Measurements from ENCODE around the gene CPEB3. TPM values are rescaled to one million over a fixed set of nuclear protein-coding genes. Genes with fewer than 3 reads are reported as not detected.

CPEB3 gene
- total and polyA plus RNA-seq, 9 of the 15 experiments (the other 6 are each of a cell fraction or from before 2014, with no cell fraction given): 0.15 to 1.2 (median 0.51) TPM

DNA sequence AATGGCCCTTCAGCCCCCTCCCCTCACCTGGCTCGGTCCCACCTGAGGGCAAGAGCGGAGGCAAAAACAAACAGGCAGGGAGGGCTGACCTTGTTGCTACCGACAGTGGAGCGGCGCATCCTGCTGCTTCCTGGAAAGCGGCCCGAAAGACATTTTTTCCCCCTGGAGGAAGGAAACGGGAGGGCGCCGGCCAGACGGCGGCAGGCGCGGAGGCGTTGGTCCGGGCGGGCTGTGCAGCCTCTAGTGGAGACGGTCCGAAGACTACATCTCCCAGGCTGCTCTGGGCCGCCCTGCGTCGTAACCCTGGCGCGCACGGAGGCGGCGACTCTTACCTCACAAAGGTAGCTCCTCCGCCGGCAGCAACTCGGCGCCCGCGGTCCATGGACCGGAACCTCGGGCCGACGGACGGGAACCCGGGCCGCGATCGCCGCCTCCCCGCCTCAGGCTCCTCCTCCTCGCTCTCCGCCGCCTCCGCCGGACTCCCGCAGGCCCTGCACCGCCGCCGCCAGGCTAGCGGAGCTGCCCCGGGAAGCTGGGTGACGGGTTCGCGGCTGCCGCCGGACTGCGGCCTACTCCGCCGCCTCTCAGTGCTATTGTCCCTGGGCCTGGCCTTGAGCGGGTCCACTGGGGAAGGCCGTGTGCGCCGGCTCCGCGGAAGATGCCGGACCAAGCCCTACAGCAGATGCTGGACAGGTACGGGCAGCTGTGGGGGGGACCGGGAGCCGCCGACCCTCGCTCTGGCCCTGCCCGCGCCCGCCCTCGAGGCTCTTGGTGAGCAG is at the start of gene CPEB3, which contains the start of gene MARCHF5 (continued):
- TF ChIP-seq, protein P1, sequence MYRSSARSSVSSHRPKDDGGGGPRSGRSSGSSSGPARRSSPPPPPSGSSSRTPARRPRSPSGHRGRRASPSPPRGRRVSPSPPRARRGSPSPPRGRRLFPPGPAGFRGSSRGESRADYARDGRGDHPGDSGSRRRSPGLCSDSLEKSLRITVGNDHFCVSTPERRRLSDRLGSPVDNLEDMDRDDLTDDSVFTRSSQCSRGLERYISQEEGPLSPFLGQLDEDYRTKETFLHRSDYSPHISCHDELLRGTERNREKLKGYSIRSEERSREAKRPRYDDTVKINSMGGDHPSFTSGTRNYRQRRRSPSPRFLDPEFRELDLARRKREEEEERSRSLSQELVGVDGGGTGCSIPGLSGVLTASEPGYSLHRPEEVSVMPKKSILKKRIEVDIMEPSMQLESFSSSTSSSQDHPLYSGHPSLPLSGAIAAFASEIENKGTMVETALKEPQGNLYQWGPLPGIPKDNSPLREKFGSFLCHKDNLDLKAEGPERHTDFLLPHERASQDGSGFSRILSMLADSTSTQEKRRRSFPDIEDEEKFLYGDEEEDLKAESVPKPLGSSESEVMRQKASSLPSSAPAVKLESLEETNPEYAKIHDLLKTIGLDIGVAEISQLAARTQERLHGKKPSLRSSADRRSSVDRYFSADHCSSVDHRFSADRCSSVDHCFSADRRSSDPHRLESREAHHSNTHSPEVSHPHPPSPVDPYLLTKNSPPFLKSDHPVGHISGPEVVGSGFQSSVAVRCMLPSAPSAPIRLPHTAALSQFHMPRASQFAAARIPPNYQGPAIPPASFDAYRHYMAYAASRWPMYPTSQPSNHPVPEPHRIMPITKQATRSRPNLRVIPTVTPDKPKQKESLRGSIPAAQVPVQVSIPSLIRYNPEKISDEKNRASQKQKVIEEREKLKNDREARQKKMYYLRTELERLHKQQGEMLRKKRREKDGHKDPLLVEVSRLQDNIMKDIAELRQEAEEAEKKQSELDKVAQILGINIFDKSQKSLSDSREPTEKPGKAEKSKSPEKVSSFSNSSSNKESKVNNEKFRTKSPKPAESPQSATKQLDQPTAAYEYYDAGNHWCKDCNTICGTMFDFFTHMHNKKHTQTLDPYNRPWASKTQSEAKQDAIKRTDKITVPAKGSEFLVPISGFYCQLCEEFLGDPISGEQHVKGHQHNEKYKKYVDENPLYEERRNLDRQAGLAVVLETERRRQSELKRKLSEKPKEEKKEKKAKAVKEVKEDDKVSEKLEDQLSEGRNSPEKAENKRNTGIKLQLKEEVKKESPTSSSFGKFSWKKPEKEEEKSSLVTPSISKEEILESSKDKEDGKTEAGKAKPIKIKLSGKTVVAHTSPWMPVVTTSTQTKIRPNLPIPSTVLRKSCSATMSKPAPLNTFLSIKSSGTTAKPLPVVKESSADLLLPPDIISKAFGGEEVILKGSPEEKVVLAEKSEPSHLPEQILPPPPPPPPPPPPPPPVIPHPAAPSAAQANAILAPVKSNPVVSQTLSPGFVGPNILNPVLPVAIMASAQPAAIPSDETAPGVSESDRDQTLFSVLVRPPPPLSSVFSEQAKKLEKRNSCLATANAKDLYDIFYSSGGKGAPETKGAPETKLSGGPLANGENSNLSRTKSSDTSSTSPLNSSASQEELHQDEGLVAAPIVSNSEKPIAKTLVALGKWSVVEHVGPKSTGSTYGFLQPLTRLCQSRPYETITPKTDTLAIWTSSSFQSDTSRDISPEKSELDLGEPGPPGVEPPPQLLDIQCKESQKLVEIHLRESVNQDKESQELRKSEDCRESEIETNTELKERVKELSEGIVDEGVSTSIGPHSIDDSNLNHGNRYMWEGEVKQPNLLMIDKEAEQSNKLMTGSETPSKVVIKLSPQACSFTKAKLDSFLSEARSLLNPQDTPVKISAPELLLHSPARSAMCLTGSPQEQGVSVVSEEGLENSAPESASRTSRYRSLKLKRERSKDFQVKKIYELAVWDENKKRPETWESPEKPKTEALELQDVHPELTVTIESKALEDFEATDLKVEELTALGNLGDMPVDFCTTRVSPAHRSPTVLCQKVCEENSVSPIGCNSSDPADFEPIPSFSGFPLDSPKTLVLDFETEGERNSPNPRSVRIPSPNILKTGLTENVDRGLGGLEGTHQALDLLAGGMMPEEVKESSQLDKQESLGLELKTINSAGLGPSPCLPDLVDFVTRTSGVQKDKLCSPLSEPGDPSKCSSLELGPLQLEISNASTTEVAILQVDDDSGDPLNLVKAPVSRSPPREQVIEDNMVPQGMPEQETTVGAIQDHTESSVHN (IDR thresholded peaks at IDR 0.05; ENCODE audit: borderline replicate concordance in 1 of 2, low read depth in 1 of 2): no peak
- TF ChIP-seq GABPB2 (CRISPR knock-in tag; conservative IDR thresholded peaks at IDR 0.05) (no peak), TCF3 (CRISPR knock-in tag; IDR thresholded peaks at IDR 0.05) (0 out of 2 replicates have a peak, but pooled peaks have one; percentile 11), ETV1 (tag; conservative IDR thresholded peaks at IDR 0.05; ENCODE audit: low read depth) (peak; percentile 50; the same call in 1 of the 2 replicates), EZH2 (IDR thresholded peaks at IDR 0.05; ENCODE audit: borderline replicate concordance, low read depth, low read length) (no peak), NRF1 (conservative IDR thresholded peaks at IDR 0.05 in 1 of 2, IDR thresholded peaks at IDR 0.05 in 1 of 2) (peak; percentile 87 to 89), ZFPM2 (CRISPR knock-in tag; IDR thresholded peaks at IDR 0.05) (no peak), ARID2 (IDR thresholded peaks at IDR 0.05) (no peak), GATA2 (CRISPR knock-in tag; IDR thresholded peaks at IDR 0.05) (no peak), BCOR (IDR thresholded peaks at IDR 0.05) (no peak), ZFP30 (CRISPR knock-in tag; IDR thresholded peaks at IDR 0.05; ENCODE audit: borderline replicate concordance) (no peak), ZNF384 (IDR thresholded peaks at IDR 0.05; ENCODE audit: low read depth, low read length) (no peak), SPI1 (IDR thresholded peaks at IDR 0.05; ENCODE audit: borderline replicate concordance, low read depth, low read length) (no peak), CBFB (CRISPR knock-in tag; IDR thresholded peaks at IDR 0.05) (no peak), NR2C1 (IDR thresholded peaks at IDR 0.05) (peak; percentile 79), NR2C1 (tag; IDR thresholded peaks at IDR 0.05) (peak; percentile 91), ZEB2 (IDR thresholded peaks at IDR 0.05) (0 out of 2 replicates have a peak, but pooled peaks have one; percentile 13), XRCC4 (IDR thresholded peaks at IDR 0.05; ENCODE audit: extremely low read depth, insufficient read depth, insufficient read length) (no peak), TAF1 (IDR thresholded peaks at IDR 0.05; ENCODE audit: control insufficient read depth, extremely low read depth, insufficient read depth, low read length, severe bottlenecking) (peak; percentile 64)
- TF ChIP-seq, protein P2, sequence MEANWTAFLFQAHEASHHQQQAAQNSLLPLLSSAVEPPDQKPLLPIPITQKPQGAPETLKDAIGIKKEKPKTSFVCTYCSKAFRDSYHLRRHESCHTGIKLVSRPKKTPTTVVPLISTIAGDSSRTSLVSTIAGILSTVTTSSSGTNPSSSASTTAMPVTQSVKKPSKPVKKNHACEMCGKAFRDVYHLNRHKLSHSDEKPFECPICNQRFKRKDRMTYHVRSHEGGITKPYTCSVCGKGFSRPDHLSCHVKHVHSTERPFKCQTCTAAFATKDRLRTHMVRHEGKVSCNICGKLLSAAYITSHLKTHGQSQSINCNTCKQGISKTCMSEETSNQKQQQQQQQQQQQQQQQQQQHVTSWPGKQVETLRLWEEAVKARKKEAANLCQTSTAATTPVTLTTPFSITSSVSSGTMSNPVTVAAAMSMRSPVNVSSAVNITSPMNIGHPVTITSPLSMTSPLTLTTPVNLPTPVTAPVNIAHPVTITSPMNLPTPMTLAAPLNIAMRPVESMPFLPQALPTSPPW (CRISPR knock-in tag; IDR thresholded peaks at IDR 0.05): peak; percentile 49

Measured in K562 (cell line).